D721Med (cell line): ENCODE data around the gene MARCHF3.

Experiments used
- DNase-seq: peaks from one replicate; pipeline ENCODE4 v3.0.0; 2011; ENCODE audit warnings: low spot score; ENCODE audit not compliant: insufficient read length
- FAIRE-seq: peaks from 2 replicates; lab custom pipeline; 2011; peaks lifted over from hg19 to GRCh38; lab: Jason Lieb, UNC
- TF ChIP-seq, protein P1 (sequence below): IDR thresholded peaks from 2 replicates; pipeline ENCODE4 v1.5.1; 2012; ENCODE audit warnings: mild to moderate bottlenecking, control low read depth; ENCODE audit not compliant: insufficient read depth; ENCODE audit errors: missing control alignments

MARCHF3 gene

DNA sequence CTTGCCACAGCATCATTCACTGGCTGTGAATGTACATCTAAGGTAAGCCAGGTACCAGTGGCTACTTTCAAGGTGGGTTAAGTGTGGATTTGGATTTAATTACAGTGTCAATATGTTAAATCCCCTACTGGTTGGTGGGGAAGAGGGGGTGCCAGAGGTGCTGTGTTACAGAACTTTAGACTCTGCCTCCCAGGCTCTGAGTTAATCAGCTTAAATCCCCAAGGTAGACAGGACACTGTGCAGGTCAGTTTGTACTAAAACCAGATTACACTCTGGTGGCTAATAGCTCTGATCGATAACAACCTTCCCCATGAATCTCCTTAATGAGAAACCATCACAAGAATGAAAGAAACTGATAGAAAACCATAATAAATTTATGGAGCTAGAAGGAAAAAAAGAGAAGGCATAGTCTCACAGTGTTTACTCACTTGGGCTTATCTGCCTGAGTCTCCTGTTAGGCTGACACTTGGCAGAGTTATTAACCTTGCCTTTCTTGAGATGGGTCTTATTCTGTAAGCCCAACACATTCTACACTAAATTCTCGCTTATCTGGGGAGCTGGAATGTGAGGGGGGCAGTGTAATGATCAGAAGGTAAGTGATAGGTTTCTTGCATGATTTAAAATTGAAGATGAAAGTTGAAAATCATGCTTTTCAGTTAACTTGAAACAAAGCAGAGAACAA, 146.7 kb downstream of the MARCHF3 start:
- no peak for DNase-seq
- FAIRE-seq, result peak; percentile 29
- TF ChIP-seq, protein P1, sequence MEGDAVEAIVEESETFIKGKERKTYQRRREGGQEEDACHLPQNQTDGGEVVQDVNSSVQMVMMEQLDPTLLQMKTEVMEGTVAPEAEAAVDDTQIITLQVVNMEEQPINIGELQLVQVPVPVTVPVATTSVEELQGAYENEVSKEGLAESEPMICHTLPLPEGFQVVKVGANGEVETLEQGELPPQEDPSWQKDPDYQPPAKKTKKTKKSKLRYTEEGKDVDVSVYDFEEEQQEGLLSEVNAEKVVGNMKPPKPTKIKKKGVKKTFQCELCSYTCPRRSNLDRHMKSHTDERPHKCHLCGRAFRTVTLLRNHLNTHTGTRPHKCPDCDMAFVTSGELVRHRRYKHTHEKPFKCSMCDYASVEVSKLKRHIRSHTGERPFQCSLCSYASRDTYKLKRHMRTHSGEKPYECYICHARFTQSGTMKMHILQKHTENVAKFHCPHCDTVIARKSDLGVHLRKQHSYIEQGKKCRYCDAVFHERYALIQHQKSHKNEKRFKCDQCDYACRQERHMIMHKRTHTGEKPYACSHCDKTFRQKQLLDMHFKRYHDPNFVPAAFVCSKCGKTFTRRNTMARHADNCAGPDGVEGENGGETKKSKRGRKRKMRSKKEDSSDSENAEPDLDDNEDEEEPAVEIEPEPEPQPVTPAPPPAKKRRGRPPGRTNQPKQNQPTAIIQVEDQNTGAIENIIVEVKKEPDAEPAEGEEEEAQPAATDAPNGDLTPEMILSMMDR, result no peak

DNA sequence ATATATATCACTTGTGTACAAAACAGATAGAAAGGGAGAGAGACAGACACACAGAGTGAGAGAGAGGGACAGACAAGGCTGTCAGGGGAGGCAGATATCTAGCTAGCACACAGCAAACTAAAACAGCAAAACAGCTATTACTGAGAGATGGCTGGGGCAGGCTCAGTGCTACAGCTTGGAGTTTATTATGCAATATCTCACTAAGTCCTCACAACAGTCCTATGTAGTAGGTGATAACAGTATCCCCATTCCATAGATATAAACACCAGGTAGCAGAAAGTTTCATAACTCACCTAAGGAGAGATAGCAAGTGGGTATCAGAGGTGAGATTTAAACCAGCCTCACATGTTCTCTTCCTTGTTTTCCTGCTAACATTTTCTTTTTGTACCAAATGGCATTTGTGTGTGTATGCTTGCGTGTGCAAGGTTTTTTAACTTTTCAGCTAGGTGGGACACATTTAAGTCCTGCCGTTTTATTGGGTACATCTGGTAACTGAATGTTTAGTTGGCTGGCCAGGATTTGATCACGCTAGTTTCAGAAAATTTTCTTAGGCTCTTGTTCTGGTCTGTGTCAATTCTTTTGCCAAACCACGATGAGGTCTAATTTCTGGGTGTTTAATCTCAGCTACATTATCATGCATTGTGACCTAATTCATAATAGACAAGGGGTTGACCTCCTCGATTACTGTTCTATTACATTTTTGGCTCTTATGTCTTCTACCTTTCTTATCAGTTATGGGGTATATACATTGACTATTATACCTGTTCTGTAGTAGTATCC, 148.3 kb downstream of the MARCHF3 start:
- TF ChIP-seq, protein P1, result no peak
- FAIRE-seq (no peak), DNase-seq (no peak)

DNA sequence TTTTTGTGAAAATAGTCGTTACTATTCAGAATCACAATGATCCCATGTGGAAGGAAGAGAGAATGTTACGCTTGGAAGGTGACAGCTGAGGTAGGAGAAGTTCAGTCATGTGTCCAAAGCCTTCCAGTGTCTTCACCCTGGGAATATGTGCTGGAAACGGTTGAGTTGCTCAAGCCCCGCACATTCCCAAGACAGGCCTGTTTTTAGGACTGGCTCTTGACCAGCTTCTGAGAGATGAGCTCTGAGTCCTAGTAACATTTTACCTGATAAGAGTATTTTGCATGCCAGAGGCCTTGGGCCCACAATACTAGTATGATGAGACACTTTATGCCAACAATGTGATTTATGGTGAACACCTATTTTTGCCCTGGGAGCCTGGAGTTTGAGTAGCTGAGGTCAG, 151.7 kb downstream of the MARCHF3 start:
- DNase-seq (no peak), FAIRE-seq (no peak)
- TF ChIP-seq, protein P1, result no peak

DNA sequence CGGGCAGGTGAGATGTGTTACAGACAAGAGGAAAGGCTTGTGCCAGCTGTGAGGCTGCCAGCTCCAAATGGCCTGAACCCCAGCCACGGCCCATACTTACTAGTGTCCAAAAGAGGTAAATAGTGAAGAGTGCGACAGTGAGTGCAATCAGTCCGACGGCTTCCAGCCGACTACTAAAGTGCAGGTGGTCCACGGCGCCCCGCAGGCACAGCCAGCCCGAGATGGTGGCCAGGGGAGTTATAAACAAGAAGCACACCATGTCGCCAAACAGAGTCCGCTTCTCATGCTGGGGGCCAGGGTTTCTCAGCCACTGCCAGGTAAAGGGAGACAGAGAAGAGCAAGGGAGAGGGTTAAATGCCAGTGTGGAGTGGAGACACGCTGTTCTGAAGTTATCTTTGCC, 152.3 kb downstream of the MARCHF3 start:
- TF ChIP-seq, protein P1, result no peak
- no peak for FAIRE-seq
- DNase-seq, result no peak

DNA sequence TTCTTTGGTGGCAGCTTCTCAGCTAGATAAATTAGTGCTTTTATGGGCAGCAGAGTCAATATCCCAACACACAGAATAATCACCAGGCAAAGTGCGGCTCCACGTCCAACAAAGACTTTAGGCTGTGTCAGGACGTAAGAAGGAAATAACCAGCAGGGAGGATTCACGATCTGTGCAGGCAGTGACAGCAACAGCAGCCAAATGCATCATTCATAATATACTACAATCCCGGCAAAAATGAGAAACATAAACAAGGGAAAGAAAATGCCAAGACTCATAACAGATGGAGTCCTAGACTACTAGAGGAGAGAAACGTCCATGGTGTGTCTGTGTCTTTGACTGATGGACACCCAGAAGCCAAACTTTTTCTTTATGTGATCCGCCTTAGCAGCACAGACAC, 152.8 kb downstream of the MARCHF3 start:
- TF ChIP-seq, protein P1, result no peak
- no peak for DNase-seq
- FAIRE-seq, result no peak

DNA sequence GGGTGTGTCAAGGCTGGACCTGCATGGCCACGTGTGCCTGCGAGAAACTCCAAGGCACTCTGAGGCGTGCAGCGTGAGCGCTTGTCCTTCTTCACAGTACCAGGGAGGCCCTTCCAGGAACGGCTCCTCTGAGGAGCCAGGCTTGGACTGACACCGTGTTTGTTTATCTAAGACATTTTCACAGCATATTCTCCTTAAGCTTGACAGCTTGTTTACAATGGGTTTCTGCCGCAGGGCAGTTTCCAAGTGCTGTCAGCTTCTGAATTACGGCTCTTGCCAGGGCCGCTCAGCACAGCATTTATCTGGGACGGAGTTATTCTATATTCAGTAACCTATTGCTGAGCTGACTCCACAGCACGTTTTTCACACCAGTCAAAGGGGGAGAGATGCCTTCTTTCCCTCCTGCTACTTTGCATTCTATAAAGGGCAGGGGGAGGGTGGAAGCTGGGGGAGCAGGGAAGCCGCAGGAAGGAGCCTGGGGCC, 155.0 kb downstream of the MARCHF3 start:
- TF ChIP-seq, protein P1, result no peak
- DNase-seq (no peak), FAIRE-seq (no peak)
